Astrocyte (in vitro differentiated cells and primary cell): ENCODE results near the gene ABO. TPM values are rescaled to one million over a fixed set of nuclear protein-coding genes. Genes with fewer than 3 reads are reported as not detected.
"Not testable (repeated sequence)": the region's sequence is repeated elsewhere in the genome, so short reads cannot be mapped to it uniquely, and the experiment has no call there.

Experiments used
- DNase-seq: peaks from one replicate; pipeline ENCODE4 v3.0.0-alpha.2; 2010; ENCODE audit warnings: low read depth
- FAIRE-seq: peaks from 2 replicates; lab custom pipeline; 2011; peaks lifted over from hg19 to GRCh38; lab: Jason Lieb, UNC
- H2AFZ ChIP-seq: 2 replicates; pipeline ENCODE4 v1.6.0; 2012; ENCODE audit warnings: low read depth, low read length, inconsistent platforms
- H3K27ac ChIP-seq: 2 replicates; pipeline ENCODE4 v1.5.1; 2011; ENCODE audit warnings: low read depth, low read length, inconsistent platforms
- H3K27me3 ChIP-seq: 2 replicates; pipeline ENCODE4 v1.6.0; 2011; ENCODE audit warnings: low read length, inconsistent platforms; ENCODE audit not compliant: insufficient read depth
- H3K36me3 ChIP-seq: 2 replicates; pipeline ENCODE4 v1.5.1; 2011; ENCODE audit warnings: low read length, inconsistent platforms; ENCODE audit not compliant: insufficient read depth
- H3K4me1 ChIP-seq: 2 replicates; pipeline ENCODE4 v1.5.1; 2011; ENCODE audit warnings: low read length, inconsistent platforms; ENCODE audit not compliant: insufficient read depth
- H3K4me2 ChIP-seq: 2 replicates; pipeline ENCODE4 v1.6.0; 2012; ENCODE audit warnings: low read length, inconsistent platforms
- H3K4me3 ChIP-seq: 2 replicates; pipeline ENCODE4 v1.5.1; 2011; ENCODE audit warnings: low read depth, mild to moderate bottlenecking, low read length, inconsistent platforms; ENCODE audit not compliant: insufficient read depth
- H3K79me2 ChIP-seq: 2 replicates; pipeline ENCODE4 v1.6.0; 2012; ENCODE audit warnings: mild to moderate bottlenecking, low read length, inconsistent platforms; ENCODE audit not compliant: insufficient read depth
- H3K9ac ChIP-seq: 2 replicates; pipeline ENCODE4 v1.6.0; 2012; ENCODE audit warnings: mild to moderate bottlenecking, low read length, inconsistent platforms
- H3K9me3 ChIP-seq: 2 replicates; pipeline ENCODE4 v1.5.1; 2012; ENCODE audit warnings: low read depth, mild to moderate bottlenecking, low read length, inconsistent platforms; ENCODE audit not compliant: insufficient read depth
- H4K20me1 ChIP-seq: 2 replicates; pipeline ENCODE4 v1.6.0; 2012; ENCODE audit warnings: low read length, inconsistent platforms; ENCODE audit not compliant: insufficient read depth
- H3K27ac Mint-ChIP-seq: one replicate; pipeline ENCODE4 v1.8.0; 2021; ENCODE audit warnings: mild to moderate bottlenecking, mixed read lengths; ENCODE audit not compliant: unreplicated experiment
- H3K27me3 Mint-ChIP-seq: one replicate; pipeline ENCODE4 v1.8.0; 2021; ENCODE audit warnings: low read depth, mixed read lengths; ENCODE audit not compliant: unreplicated experiment
- H3K36me3 Mint-ChIP-seq: one replicate; pipeline ENCODE4 v1.8.0; 2021; ENCODE audit warnings: low read depth, mixed read lengths; ENCODE audit not compliant: unreplicated experiment
- H3K4me1 Mint-ChIP-seq: one replicate; pipeline ENCODE4 v1.8.0; 2021; ENCODE audit warnings: low read depth, mixed read lengths; ENCODE audit not compliant: unreplicated experiment
- H3K4me3 Mint-ChIP-seq: one replicate; pipeline ENCODE4 v1.8.0; 2021; ENCODE audit warnings: mild to moderate bottlenecking, moderate library complexity, mixed read lengths; ENCODE audit not compliant: unreplicated experiment
- H3K9me3 Mint-ChIP-seq: one replicate; pipeline ENCODE4 v1.8.0; 2021; ENCODE audit warnings: mild to moderate bottlenecking, mixed read lengths; ENCODE audit not compliant: unreplicated experiment
- EZH2 ChIP-seq: IDR thresholded peaks from 2 replicates; pipeline ENCODE4 v1.6.1; 2012; ENCODE audit warnings: mild to moderate bottlenecking, low read length, inconsistent platforms; ENCODE audit not compliant: insufficient read depth
- total RNA-seq: library from RNA; stranded (reverse); gene quantifications from 2 replicates; pipeline ENCODE4 v1.2.1, GENCODE V29; 2021
- TF ChIP-seq, protein P1 (sequence below): IDR thresholded peaks from 2 replicates; pipeline ENCODE4 v1.5.1; 2011; ENCODE audit warnings: low read depth, mild to moderate bottlenecking, inconsistent platforms, low read length, moderate library complexity; ENCODE audit not compliant: insufficient read depth

ABO gene
- total RNA-seq, 1 donor from 2014 or later = not detected

DNA sequence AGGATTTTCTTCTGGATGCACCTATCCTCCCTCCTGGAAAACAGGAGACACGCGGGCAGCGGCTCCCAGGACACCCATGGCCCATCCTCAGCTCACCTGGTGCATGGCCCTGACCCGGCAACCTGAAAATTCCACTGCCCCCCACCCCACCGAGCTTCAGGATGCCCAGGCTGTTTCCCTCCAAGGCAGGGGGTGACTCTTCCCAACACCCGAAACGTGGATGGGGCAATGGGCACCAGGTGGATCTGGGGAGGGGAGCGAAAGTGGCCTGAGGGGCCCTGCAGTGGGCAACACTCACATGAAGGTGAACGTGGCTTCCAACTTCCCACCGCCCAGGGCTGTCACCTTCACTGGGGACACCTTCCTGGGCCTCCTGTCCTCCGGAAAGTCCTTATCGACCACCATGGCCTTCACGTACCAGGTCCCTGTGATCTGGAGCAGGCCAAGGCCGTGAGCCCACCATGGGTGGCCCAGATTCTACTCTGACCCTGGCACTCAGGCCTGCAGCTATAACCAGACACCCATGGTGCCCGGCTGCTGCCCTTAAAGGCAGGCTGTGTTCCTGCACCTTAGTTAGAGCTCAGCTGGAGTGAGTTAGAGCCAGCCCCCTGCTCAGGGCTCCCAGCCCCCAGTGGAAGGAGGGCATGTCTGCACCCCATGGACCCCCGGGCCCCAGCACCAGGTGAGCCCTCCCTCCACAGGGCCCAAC lies 66.7 kb downstream of the ABO start:
- H3K9me3 ChIP-seq, FAIRE-seq, H3K36me3 Mint-ChIP-seq, H2AFZ ChIP-seq, H3K9ac ChIP-seq, DNase-seq, H3K36me3 ChIP-seq, H3K4me3 ChIP-seq, H3K4me1 Mint-ChIP-seq, H4K20me1 ChIP-seq, H3K4me3 Mint-ChIP-seq, H3K4me2 ChIP-seq, H3K27ac ChIP-seq, H3K27ac Mint-ChIP-seq, H3K27me3 ChIP-seq, H3K4me1 ChIP-seq, H3K9me3 Mint-ChIP-seq, H3K79me2 ChIP-seq: not testable (repeated sequence)
- H3K27me3 Mint-ChIP-seq = peaks cover 40% of the 10 kb centered on the region

DNA sequence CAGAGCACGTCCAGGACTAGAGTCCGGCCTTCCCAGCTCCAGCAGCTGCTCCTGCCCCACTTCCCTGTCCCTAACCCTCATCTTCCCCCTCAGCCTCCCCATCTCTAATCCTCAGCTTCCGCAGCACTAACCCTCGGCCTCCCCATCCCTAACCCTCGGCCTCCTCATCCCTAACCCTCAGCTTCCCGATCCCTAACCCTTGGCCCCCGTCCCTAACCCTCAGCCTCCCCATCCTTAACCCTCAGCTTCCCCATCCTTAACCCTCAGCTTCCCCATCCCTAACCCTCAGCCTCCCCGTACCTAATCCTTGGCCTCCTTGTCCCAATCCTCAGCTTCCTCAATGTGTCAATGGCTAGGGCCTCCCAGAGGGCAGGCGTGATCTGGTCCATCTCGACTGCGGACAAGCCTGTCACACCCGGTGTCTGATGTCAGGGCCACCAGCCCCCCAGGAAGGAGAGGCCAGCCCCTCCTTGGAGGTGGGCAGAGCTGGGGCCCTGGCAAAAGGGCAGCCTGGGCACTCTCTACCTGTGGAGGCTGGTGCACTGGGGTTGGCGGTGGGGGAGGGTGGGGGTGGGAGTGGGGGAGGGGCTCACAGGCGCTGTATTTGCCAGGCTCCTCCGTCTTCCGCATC lies 67.3 kb downstream of the ABO start:
- H3K27ac Mint-ChIP-seq = no peak overlapping the region
- no peak overlapping the region for H3K4me3 Mint-ChIP-seq
- no peaks in the 10 kb centered on the region for H3K4me1 Mint-ChIP-seq
- Histone ChIP-seq H2AFZ (no peak overlapping the region), H3K4me2 (no peak overlapping the region), H3K4me3 (no peak overlapping the region), H3K9ac (no peak overlapping the region), H4K20me1 (no peaks in the 10 kb centered on the region), H3K79me2 (no peaks in the 10 kb centered on the region), H3K9me3 (no peaks in the 10 kb centered on the region), H3K27me3 (no peaks in the 10 kb centered on the region), H3K4me1 (no peaks in the 10 kb centered on the region), H3K27ac (no peak overlapping the region), H3K36me3 (no peaks in the 10 kb centered on the region)
- H3K36me3 Mint-ChIP-seq = no peaks in the 10 kb centered on the region
- TF ChIP-seq, protein P1, sequence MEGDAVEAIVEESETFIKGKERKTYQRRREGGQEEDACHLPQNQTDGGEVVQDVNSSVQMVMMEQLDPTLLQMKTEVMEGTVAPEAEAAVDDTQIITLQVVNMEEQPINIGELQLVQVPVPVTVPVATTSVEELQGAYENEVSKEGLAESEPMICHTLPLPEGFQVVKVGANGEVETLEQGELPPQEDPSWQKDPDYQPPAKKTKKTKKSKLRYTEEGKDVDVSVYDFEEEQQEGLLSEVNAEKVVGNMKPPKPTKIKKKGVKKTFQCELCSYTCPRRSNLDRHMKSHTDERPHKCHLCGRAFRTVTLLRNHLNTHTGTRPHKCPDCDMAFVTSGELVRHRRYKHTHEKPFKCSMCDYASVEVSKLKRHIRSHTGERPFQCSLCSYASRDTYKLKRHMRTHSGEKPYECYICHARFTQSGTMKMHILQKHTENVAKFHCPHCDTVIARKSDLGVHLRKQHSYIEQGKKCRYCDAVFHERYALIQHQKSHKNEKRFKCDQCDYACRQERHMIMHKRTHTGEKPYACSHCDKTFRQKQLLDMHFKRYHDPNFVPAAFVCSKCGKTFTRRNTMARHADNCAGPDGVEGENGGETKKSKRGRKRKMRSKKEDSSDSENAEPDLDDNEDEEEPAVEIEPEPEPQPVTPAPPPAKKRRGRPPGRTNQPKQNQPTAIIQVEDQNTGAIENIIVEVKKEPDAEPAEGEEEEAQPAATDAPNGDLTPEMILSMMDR = no peak
- TF ChIP-seq EZH2 = no peak
- DNase-seq = no peak
- H3K9me3 Mint-ChIP-seq = peaks cover 2% of the 10 kb centered on the region
- H3K27me3 Mint-ChIP-seq = peaks cover 47% of the 10 kb centered on the region
- FAIRE-seq = no peak

DNA sequence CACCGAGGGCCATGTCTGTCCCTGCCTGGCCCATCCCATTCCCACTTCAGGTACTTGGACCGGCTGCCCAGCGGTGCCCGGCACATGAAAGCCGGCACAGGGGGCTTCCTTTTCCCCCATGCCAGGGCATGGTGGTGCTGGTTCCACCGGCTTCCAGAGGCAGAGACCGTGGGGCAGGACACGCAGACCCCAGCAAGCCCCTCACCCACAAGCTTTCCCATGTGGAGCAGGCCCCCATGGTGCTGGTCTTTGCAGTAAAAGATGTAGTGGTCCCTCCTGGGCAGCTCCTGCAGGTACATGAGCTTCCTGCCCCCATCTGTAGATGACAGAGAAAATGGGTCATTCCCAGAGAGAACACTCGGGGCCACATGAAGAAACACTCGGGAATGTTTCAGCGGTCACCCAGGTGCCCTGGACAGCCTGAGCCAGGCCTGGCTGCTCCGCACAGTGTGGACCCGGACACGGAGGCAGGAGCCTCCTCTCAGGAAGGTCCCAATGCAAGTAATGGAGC lies 67.9 kb downstream of the ABO start:
- Histone ChIP-seq H3K9me3 (no peaks in the 10 kb centered on the region), H3K9ac (no peak overlapping the region), H3K79me2 (no peaks in the 10 kb centered on the region), H4K20me1 (no peaks in the 10 kb centered on the region), H3K36me3 (no peaks in the 10 kb centered on the region), H2AFZ (no peak overlapping the region), H3K27me3 (no peaks in the 10 kb centered on the region), H3K4me2 (no peak overlapping the region), H3K4me3 (no peak overlapping the region), H3K27ac (no peak overlapping the region), H3K4me1 (no peaks in the 10 kb centered on the region)
- TF ChIP-seq EZH2 = no peak
- TF ChIP-seq, protein P1 = no peak
- Mint-ChIP-seq H3K9me3 (peaks cover 2% of the 10 kb centered on the region), H3K4me3 (no peak overlapping the region), H3K4me1 (no peaks in the 10 kb centered on the region), H3K36me3 (no peaks in the 10 kb centered on the region), H3K27ac (no peak overlapping the region), H3K27me3 (peaks cover 48% of the 10 kb centered on the region)
- DNase-seq = no peak
- no peak for FAIRE-seq
